Activated T-cell treated with anti-CD3 and anti-CD28 coated beads for 24 hours (primary cell): ENCODE measurements around the gene MAGI2.

Experiments
- DNase-seq: peaks from one replicate; pipeline ENCODE4 v3.0.0-alpha.2; 2020; ENCODE audit warnings: low read depth

Gene MAGI2

DNA sequence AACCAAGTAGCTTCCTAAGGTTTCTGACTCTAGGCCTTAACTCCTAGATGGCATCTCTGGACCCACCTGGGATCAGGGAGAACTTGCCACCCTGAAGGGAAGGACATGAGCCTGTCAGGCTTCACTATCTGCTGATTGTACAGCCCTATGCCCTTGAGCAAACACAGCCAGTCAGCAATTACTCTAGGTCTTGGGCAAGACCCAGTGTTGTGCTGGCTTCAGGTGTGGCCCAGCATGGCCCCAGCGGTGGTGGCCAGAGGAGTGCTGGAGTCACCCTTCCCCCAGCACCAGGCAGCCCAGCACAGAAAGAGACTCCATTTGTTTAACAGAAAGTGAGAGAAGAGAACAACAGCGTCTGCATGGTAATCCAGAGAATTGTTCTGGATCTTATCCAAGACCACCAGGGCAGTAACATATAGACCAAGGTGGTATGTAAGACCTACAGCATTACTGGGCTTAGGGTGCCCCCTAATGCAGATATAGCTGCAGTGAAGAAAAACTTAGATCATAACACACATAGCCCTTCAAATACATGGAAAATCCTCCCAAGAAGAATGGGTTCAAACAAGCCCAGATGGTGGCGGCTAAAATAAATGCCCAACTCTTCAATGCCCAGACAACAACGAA is 207.7 kb downstream of the MAGI2 start:
- DNase-seq = no peak

DNA sequence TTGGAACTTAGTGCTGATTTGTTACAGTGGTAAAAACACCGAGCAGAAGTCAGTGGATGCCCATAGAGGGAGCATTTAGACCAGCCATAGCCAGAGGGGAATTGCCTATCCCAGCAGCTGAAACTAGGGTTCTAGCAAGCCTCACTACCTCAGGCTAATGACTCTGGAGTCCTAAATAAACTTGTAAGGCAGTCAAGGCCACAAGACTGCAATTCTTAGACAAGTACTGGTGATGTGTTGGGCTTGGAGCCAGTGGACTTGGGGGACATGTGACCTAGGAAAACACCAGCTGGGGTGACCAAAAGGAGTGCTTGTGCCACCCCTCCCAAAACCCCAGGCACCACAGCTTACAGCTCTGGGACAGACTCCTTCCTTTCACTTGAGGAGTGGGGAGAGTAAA is 209.0 kb downstream of the MAGI2 start:
- DNase-seq = no peak

DNA sequence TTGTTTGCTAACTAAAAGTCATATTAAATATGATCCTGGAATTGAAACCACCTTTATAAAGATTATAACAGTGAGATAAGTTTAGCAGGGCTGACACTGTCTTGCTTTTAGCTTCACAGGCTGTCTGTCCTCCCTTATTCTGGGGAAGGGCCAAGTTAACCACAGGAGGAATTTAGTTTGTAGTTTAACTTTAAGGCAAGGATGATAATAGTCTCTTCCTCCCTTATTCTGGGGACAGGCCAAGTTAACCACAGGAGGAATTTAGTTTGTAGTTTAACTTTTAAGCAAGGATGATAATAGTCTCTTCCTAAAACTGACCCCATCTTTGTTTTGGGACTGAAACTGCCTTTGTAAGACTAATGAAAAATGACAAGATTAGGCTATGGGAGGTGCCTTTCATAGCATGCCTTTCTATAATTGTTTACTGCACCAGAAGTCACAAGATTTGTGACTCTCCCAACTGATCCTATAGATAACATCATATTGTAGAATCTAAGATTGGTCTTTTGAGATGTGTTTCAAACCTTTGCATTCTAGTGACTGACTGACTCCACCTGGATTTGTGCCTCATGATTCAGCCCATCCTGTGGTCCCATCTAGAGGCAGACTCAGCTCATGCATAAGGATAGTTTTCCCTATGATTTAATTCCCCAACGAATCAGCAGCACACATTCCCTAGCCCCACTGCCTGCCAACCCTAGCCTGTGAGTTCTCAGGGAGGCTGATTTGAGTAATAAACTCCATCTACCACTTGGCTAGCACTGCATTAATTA is 212.0 kb downstream of the MAGI2 start:
- DNase-seq = no peak

DNA sequence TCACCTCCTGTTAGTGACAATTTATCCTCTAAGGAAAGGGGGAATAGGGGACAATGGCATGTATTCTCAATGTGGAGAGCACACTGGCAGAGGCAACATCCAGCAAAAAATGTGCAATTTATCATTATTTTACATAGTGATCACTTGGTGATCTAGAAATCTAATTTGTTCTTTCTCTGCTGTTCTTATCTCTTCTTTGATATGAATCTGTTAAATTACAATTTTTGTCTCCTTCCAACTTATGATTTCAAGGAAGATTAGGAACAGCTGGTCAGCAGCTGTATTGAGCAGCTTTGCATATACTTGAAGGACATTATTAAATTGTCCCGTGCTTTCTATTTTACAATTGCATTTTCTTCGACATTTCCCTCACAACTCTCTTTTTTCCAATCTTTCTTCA is 213.1 kb downstream of the MAGI2 start:
- no peak for DNase-seq

DNA sequence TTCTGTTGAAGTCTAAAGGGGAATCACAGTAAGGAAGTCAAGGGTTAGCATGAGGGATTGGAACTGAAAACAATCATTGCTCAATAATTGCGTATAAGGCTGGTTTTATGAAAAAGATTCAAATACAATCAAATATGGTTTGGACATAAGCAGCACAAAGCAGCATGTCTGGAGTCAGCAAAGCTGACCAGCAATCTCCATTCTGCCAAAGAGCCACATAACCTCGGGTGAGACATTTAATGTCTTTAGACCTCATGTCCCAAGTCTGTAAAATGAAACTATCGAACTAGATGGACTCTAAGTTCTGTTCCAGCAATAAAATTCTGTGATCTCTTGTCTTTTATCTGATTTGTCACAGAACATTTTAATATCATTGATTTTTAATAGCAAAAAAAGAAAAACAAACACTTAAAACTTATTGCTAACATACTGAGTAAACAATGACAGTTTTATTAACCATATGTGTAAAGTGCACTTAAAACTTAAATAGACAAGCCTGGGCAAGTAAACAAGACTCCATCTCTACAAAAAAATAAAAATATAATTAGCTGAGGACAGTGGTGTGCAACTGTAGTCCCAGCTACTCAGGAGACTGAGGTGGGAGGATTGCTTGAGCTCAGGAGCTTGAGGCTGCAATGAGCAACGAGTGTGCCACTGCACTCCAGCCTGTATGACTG is 217.0 kb downstream of the MAGI2 start:
- DNase-seq = no peak

DNA sequence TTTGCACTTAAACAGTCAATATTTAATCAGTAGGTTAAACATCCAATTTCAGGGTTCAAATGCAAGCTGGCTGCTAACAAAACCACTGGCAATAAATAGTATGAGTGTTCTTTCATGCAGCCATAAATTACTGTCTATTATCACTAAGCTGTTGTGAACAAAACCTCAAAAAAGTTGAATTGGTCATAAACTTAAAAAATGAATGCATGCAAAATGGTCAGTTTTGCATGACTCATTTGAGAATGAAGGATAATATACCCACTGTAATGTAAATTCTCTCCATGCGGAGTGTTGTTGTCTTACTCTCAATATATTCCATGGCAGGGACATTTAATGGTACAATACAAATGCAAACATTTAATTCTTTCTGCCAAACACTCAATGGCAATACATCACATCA is 226.4 kb downstream of the MAGI2 start:
- DNase-seq = no peak

DNA sequence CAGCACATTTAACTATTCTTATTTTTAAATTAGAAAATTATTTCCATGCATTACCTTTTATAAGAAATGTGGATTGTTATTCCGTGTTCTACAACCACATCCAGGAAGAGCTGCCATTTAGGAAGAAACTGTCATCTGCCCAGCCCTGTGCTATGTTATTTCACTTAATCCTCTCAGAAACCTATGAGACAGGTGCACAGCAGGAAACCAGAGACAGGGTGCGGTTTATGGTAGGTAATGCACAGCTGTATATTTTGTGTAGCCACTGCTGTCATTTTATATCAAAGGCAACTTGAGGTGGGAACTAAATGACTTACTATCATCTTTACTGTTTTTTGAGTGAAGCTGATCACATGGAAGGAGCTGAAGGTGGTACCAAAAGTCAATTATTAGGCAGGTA is 232.3 kb downstream of the MAGI2 start:
- DNase-seq = no peak

DNA sequence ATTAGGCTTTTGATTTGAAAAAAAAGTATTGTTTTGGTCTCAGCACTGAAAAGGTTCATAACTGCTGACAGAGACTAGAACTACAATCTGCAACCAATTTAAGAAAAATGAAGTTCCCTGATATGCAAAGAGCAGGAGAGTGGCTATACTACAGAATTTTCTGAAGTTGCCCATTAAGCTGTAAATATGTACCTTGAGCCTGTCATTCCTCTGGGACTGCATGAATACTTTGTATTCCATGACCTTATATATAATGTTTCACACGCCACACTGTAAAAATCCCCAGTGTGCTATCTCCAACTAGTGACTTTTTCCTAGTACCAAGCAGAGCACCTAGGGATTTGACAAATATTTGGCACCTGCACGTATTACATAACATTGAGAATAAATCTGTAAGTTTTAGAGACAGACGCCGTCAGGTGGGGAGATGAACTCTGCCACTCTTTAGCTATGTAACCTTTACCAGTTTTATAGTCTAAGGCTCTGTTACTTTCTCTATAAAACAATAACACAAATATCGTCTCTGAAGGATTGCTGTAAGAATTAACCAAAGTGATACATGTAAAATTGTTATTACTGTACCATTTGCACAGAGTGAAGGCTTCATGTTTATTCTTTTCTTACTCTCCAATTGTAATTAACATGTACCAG is 235.4 kb downstream of the MAGI2 start:
- DNase-seq = no peak

DNA sequence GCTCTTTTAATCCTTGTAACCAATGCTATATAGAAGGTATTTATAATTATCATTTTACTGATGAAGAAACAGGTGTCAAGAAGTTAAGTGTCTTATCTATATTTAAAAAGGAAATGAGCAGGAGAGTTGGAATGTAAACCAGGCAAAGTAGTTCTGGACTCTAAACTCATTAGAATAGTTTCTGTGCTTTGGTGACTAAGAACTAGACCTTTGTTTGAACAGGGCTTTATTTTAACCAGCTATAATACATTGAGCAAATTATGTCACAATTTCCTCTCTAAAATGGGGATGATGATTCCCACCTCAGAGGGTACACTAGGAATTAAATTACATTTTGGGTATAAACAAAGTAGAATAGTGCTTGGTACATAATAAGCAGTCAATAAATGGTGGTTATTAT is 236.0 kb downstream of the MAGI2 start:
- DNase-seq = no peak

DNA sequence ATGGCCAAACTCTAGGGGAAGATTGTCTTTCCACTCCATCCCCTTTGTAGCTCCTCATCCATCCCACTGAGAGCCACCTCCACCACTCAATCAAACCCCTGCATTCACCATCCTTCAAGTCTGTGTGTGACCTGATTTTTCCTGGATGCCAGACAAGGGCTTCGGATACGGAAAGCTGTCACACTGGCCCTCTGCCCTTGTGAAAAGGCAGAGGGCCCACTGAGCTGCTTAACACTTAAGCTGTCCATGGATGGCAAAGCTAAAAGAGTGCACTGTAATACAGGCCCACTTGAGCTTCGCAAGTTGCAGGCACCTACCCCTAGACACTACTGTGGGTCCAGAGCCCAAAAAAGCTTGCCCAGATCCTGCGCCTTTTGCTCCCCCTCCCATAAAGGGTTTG is 237.2 kb downstream of the MAGI2 start:
- no peak for DNase-seq

DNA sequence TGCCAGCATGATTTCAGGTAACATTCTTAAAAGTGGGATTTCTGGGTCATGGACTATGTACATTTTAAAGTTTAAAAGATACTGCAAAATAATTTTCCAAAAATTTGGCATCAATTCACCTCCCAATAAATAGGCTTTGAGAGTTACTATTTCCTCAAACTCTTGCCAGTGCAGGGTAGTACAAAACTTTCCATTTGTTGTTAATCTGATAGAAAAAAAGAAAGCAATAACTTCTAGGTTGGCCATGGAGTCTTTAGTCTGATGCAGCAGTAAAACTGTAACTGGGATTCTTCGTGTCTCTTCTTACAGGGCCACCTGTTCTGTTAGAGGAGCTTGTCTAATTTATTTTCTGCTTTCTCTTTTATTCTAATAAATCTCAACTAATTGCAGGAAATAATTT is 241.1 kb downstream of the MAGI2 start:
- no peak for DNase-seq

DNA sequence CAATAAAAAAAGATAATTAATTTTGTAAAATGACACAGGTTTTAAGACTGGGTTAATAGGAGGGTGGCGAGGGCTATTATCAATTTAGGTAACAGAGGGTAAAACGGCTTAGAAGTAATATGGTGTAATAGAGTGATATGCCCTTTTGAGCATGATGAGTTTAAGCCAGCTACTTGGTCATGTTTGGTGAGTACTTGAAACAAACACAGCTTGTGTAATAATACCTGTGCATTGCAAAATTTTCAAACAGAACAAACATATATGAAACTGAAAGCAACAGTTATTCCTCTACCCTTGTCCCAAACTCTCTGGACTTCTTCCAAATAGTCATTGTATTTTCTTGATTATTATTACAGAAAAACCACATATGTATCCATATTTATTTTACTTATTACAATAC is 241.7 kb downstream of the MAGI2 start:
- DNase-seq = no peak

DNA sequence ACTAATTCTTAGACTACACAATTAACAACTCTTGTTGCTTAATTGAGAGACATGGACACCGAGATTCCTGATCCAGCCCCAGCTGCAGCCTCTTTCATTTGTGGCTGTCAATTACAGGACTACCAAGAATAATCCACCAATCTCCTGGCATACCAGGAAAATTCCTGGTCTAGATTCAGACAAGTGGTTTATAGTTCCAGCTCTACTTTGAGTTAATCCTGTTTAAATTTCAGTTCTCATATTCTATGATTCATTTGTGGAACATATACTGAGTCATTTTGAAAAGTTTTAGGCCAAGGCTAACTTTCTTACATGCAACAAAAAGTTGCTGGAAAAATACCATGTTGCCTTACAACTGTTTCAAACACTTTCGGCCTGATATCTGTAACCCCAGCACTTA is 253.5 kb downstream of the MAGI2 start:
- DNase-seq = no peak

DNA sequence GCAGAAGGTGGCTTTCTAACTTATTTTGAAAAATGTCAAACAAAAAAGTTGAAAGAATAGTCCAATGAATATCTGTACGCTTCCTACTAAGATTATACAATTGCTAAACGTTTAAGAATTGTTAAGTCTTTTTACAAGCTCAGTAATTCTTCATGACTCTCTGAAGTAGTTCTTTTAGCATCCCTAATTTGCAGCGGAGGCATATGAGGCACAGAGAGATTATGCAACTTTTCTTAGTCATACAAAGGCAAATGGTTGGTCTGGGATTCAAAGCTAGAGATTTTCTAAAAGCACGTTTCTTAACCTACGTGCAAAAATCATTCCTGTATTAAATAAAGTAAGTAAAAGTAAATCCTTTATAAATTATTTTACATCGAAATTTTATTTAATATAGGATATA is 254.2 kb downstream of the MAGI2 start:
- DNase-seq = no peak

DNA sequence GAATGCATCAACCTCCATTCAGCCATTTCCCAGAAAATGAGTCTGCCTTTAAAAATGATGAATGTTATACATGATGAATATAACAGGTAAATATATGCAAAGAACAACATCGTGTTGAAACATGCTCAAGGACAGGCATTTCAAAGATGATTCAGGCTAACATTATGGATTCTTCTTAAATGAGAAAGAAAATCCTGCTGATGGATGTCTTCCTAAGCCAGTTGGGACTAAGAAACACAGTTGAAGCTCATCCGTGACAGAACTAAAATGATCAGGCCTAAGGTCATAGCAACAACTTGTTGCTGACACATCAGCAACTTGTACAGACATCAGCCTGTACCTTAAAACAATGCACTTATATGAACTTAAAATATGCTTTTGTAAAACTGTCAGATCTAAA is 267.9 kb downstream of the MAGI2 start:
- DNase-seq = no peak

DNA sequence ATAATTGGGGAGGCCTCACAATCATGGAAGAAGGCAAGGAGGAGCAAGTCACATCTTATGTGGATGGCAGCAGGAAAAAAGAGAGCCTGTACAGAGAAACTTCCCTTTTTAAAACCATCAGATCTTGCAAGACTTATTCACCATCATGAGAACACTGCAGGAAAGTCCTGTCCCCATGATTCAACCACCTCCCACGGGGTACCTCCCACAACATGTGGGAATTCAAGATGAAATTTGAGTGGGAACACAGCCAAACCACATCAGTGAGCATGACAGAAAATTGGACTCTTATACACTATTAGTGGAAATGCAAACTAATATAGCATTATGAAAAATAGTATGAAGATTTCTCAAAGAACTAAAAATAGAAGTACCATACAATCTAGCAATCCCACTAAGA is 271.2 kb downstream of the MAGI2 start:
- DNase-seq = no peak

DNA sequence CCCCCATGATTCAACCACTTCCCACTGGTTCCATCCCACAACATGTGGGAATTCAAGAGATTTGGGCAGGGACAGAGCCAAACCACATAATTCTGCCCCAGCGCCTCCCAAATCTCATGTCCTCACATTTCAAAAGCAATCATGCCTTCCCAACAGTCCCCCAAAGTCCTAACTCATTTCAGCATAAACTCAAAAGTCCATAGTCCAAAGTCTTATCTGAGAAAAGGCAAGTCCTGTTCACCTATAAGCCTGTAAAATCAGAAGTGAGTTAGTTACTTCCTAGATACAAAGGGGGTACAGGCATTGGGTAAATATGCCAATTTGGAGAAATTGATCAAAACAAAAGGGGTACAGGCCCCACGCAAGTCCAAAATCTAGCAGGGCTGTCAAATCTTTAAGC is 272.9 kb downstream of the MAGI2 start:
- DNase-seq = no peak

DNA sequence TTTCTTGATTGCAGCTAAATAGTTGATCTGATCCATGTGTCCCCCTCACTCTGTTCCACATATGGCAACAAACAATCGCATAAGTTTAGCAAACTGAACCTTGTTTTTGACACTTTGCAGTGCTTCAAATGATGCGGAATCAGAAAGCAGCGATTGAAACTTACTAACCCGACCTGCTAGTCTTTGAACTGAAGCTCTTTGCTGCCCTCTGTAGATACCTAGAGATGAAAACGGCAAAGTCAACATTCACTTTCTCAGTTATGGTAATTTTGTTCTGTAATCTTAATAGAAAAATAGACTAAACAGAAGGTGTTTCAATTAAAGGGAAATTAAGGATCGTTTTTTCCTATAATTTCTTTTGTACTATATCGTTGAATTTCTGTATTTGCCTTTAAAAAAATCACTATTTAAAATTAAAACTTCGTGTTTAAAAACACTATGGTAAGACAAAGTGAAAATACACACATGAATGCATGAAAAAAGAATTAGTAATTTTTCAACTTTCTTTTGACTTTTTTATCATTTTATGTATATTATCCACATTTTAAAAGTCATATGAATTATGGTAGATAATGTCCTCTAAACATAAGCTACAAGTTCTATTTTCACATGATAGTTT is 276.5 kb downstream of the MAGI2 start:
- DNase-seq = no peak

DNA sequence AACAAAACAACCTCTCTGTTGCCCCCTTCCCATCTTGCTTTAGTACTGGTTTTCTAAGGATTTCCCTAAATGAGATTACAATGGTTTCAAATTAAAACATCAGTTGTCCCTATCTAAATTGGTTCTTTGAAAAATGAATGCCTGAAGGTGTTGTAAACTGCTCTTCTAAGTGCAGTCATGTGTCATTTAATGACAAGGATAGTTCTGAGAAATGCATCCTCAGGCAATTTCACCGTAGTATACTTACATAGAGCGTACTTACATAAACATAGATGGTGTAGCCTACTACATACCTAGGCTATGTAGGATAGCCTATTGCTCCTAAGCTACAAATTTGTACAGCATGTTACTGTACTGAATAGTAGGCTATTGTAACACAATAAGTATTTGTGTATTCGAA is 278.1 kb downstream of the MAGI2 start:
- DNase-seq = no peak

DNA sequence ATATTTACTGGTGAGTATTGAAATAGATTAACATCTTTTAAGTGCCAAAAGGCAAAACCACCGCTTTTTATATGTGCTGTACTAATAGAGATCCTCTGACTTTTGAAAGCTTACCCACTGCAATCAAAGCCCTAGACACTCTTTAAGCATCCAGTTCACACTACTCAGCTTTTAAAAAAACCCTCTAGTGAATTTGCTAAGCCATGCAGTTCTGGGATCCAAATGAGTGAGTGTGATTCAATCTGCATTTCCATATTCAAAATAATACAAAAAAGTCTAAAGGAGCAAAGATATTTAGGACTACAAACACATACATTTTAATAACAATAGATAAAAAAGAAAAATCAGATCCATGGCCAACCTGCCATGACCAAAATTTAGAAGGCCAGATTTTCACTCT is 288.2 kb downstream of the MAGI2 start:
- DNase-seq = no peak

DNA sequence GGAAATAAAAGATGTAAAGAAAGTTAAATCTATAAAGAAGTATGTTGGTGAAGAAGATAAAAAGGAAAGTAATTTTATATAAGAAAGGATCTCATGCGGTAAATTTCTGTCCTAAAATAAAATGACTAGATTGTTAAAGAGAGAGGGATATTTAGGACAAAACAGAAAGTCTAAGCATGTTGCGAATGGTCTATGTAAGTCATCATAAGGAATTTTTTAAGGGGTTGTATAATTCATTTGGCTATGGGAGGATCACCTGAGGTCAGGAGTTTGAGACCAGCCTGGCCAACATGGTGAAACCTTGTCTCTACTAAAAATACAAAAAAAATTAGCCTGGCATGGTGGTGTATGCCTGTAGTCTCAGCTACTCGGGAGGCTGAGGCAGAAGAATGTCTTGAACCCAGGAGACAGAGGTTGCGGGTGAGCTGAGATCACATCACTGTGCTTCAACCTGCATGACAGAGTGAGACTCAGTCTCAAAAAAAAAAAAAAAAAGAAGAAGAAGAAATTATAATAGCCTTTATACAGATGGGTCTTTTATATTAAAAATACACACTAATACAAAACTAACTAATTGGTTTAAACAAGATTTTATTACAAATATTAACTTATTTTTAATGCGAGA is 294.3 kb downstream of the MAGI2 start:
- DNase-seq = no peak

DNA sequence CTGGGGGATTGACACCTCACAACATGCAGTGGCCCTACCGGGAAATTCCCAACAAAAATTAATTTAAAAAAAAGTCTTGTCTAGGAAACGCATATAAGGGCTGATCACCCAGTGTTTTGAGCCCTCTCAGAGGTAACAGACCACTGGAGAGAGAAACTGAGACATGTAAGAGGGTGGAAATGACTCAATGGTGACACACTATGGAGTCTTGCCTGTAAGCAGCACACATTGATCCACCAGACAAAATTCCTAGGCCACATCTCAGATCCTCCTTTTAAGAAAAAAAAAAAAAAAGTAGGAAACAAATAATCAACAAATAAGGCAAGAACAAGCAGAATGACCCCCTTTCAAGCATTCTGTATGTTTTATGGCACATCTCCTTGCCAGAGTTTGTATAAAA is 296.2 kb downstream of the MAGI2 start:
- no peak for DNase-seq
